Astrocyte of the spinal cord (primary cell): ENCODE measurements around the gene SPATA24.

ENCODE experiments used
- DNase-seq: peaks from one replicate; pipeline ENCODE4 v3.0.0; 2011; ENCODE audit warnings: low read depth, low spot score
- H3K4me3 ChIP-seq: 2 replicates; pipeline ENCODE4 v1.5.1; 2011; ENCODE audit warnings: low read depth, mild to moderate bottlenecking, low read length, moderate library complexity
- CTCF ChIP-seq: IDR thresholded peaks from 2 replicates; pipeline ENCODE4 v1.5.1; 2012; ENCODE audit warnings: low read depth, mild to moderate bottlenecking, low read length, inconsistent platforms
- in situ Hi-C: cut with HindIII; loops from 2 replicates; pipeline ENCODE4 v1.10.0; 2017; ENCODE audit warnings: low sequenced_read_pairs

SPATA24 gene

GRCh38 chr5:139383993-139384590, 19.8 kb downstream of the SPATA24 start:
- no peak overlapping the region for H3K4me3 ChIP-seq
- no peak for DNase-seq
- in situ Hi-C loops: no loop called here
- TF ChIP-seq CTCF: no peak

GRCh38 chr5:139383275-139383992, 20.5 kb downstream of the SPATA24 start, which contains the start of gene SLC23A1:
Gene SLC23A1, minus strand, starts transcription at chr5:139383297. Its CDS starts 44 bp downstream, at chr5:139383253.
- in situ Hi-C loops: no loop called here
- TF ChIP-seq CTCF: no peak
- H3K4me3 ChIP-seq: no peak within 1 kb of the TSS
- DNase-seq: no peak

- H3K4me3 ChIP-seq: no peak overlapping the region
- DNase-seq: no peak
- TF ChIP-seq CTCF: no peak
- in situ Hi-C loops: no loop called here
These were observed 21.1 kb downstream of the SPATA24 start for GRCh38 chr5:139382807-139383206.

GRCh38 chr5:139381837-139382761, 21.8 kb downstream of the SPATA24 start:
- in situ Hi-C loops: no loop called here
- H3K4me3 ChIP-seq: no peak overlapping the region
- DNase-seq: no peak
- no peak for TF ChIP-seq CTCF

- H3K4me3 ChIP-seq: no peak overlapping the region
- in situ Hi-C loops: no loop called here
- no peak for TF ChIP-seq CTCF
- no peak for DNase-seq
These were observed 24.1 kb downstream of the SPATA24 start for GRCh38 chr5:139379626-139380449.

GRCh38 chr5:139378941-139379361, 24.9 kb downstream of the SPATA24 start:
- H3K4me3 ChIP-seq: no peak overlapping the region
- TF ChIP-seq CTCF: no peak
- in situ Hi-C loops: no loop called here
- DNase-seq: no peak
